Esophagus squamous epithelium (tissue), 4 donors: ENCODE data around the gene SPRTN.

Source experiments
- POLR2A ChIP-seq, 4 donors: fragments of 450-650 bp; IDR thresholded peaks; one replicate each; pipeline ENCODE4 v1.6.1; 2017; ENCODE audit warnings: antibody characterized with exemption in 4 of 4, mild to moderate bottlenecking in 4 of 4, moderate library complexity in 3 of 4
- TF ChIP-seq, protein P1 (sequence below), 6 experiments: fragments of 450-650 bp in 4 of 6; fragments of 200-600 bp in 2 of 6; sonication (generic) in 2 of 6; IDR thresholded peaks; one replicate each; pipeline ENCODE4 v1.5.1; 2016 to 2019; ENCODE audit warnings: antibody characterized with exemption in 6 of 6, mild to moderate bottlenecking in 4 of 6, moderate library complexity in 4 of 6

DNA sequence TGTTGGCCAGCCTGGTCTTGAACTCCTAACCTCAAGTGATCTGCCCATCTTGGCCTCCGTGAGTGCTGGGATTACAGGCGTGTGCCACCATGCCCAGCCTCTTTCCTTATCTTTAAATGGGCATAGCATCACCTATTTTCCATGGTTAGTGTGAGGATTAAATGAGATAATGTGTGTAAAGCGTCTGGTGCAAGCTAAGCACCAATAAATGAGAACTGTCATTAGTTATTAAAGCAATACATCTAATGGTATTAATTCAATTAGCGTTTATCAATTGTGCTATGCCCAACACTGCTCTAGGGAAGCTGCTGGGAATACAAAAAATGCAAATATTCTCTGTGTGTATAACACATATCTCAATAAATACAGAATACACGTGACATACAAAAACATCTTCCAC is 10.5 kb upstream of the SPRTN start:
- TF ChIP-seq POLR2A (IDR thresholded peaks at IDR 0.05) = no peak
- TF ChIP-seq, protein P1, sequence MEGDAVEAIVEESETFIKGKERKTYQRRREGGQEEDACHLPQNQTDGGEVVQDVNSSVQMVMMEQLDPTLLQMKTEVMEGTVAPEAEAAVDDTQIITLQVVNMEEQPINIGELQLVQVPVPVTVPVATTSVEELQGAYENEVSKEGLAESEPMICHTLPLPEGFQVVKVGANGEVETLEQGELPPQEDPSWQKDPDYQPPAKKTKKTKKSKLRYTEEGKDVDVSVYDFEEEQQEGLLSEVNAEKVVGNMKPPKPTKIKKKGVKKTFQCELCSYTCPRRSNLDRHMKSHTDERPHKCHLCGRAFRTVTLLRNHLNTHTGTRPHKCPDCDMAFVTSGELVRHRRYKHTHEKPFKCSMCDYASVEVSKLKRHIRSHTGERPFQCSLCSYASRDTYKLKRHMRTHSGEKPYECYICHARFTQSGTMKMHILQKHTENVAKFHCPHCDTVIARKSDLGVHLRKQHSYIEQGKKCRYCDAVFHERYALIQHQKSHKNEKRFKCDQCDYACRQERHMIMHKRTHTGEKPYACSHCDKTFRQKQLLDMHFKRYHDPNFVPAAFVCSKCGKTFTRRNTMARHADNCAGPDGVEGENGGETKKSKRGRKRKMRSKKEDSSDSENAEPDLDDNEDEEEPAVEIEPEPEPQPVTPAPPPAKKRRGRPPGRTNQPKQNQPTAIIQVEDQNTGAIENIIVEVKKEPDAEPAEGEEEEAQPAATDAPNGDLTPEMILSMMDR (IDR thresholded peaks at IDR 0.05) = no peak
